GM04504 (cell line): ENCODE data around the gene WWC1.

ENCODE experiments used
- DNase-seq: peaks from one replicate; pipeline ENCODE4 v3.0.0-alpha.2; 2012; ENCODE audit warnings: low read depth

Gene WWC1

GRCh38 chr5:168489059-168489458, 197.6 kb downstream of the WWC1 start:
- no peak for DNase-seq

- DNase-seq: no peak
These were observed 202.7 kb downstream of the WWC1 start for GRCh38 chr5:168494057-168494555.

DNA sequence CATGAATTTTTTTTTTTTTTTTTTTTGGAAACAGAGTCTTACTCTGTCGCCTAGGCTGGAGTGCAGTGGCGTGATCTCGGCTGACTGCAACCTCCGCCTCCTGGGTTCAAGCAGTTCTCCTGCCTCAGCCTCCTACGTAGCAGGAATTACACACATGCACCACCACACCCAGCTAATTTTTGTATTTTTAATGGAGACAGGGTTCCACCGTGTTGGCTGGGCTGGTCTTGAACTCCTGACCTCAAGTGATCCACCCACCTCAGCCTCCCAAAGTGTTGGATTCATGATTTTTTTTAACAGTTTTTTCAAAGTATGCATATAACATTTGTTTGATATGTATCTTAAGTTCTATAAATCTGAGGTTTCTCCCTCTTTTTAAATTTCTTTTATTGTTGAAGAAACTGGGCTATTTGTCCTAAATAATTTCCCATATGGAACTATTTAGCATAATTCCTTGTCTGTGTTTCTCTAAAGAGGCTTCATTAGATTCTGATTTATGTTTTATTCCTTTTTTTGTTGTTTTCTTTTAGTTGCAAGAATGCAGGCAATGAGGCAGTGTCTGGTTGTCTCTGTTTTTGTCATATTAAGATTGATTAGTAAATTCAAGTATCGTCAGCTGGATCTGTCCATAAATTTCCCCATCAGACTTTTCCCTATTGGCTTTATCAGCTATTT, 211.3 kb downstream of the WWC1 start:
- DNase-seq: no peak

- no peak for DNase-seq
These were observed 222.5 kb downstream of the WWC1 start for GRCh38 chr5:168513861-168514428.
